ENCODE measurements around the gene FAM163A.

The FAM163A gene

DNA sequence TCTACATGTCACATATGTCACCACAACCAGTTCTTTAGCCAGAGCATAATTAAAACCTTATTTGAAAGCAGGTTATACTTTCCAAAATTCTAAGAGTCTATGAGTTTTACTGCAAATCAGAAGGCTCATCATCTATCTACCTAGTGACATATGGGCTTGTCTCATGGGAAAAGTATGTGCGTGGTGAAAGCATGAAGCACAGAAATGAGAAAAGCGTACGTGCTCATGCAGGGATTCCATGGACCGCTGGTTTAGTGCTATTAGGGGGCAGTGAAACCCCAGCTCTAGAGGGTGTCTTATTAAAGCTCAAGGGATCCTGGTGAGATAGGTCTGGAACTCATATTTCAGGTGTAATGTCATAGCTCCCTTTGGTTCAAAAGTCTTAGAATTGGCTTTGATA, 50.2 kb downstream of the FAM163A start:
- no peaks in the 10 kb centered on the region for H3K9me3 ChIP-seq (ENCODE audit: control insufficient read depth, insufficient read depth, low read length)
- H3K27me3 ChIP-seq (ENCODE audit: control insufficient read depth, low read length), result peaks cover 13% of the 10 kb centered on the region
- H3K4me2 ChIP-seq (ENCODE audit: low read length), result no peak overlapping the region
- H3K4me1 ChIP-seq (ENCODE audit: control insufficient read depth, low read length), result no peaks in the 10 kb centered on the region
- H3K27ac ChIP-seq (ENCODE audit: low read depth, low read length), result no peak overlapping the region
- H3K36me3 ChIP-seq (ENCODE audit: control insufficient read depth, low read length), result no peaks in the 10 kb centered on the region
- H4K20me1 ChIP-seq (ENCODE audit: control insufficient read depth, insufficient read depth, low read depth, low read length), result no peaks in the 10 kb centered on the region
- no peaks in the 10 kb centered on the region for H3K9me2 ChIP-seq (replicated peaks; ENCODE audit: control insufficient read depth, low read length)
- TF ChIP-seq EZH2phosphoT487 (IDR thresholded peaks at IDR 0.05; ENCODE audit: borderline replicate concordance, low read length), result no peak
- TF ChIP-seq, protein P1, sequence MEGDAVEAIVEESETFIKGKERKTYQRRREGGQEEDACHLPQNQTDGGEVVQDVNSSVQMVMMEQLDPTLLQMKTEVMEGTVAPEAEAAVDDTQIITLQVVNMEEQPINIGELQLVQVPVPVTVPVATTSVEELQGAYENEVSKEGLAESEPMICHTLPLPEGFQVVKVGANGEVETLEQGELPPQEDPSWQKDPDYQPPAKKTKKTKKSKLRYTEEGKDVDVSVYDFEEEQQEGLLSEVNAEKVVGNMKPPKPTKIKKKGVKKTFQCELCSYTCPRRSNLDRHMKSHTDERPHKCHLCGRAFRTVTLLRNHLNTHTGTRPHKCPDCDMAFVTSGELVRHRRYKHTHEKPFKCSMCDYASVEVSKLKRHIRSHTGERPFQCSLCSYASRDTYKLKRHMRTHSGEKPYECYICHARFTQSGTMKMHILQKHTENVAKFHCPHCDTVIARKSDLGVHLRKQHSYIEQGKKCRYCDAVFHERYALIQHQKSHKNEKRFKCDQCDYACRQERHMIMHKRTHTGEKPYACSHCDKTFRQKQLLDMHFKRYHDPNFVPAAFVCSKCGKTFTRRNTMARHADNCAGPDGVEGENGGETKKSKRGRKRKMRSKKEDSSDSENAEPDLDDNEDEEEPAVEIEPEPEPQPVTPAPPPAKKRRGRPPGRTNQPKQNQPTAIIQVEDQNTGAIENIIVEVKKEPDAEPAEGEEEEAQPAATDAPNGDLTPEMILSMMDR (IDR thresholded peaks at IDR 0.05; ENCODE audit: low read depth, low read length, poor library complexity, severe bottlenecking), result no peak
- no peaks in the 10 kb centered on the region for H3K79me2 ChIP-seq (ENCODE audit: control insufficient read depth, low read length)
- H3F3A ChIP-seq (ENCODE audit: control insufficient read depth, insufficient read depth), result no peaks in the 10 kb centered on the region
- no peak overlapping the region for H3K4me3 ChIP-seq (ENCODE audit: low read length)

DNA sequence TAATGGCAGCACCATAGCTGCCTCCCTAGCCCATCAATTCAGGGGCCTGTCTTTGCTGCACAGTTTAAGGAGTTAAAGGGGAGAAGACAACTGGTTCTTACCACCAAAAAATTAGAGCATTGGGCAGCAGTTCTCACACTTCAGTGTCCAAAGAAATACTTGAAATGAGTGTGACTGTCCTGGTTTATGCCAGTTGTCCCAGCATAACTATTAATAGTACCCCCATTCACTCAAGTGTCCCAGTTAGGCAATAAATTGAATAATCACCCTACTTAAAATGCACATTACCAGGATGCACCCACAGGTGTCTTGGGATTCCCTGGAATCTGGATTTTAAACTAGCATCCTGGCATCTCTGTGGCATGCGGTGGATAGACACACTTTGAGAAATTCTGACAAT, 51.1 kb downstream of the FAM163A start:
- TF ChIP-seq, protein P1 (IDR thresholded peaks at IDR 0.05; ENCODE audit: low read depth, low read length, poor library complexity, severe bottlenecking), result no peak
- no peak for TF ChIP-seq EZH2phosphoT487 (IDR thresholded peaks at IDR 0.05; ENCODE audit: borderline replicate concordance, low read length)
- H4K20me1 ChIP-seq (ENCODE audit: control insufficient read depth, insufficient read depth, low read depth, low read length), result no peaks in the 10 kb centered on the region
- no peak overlapping the region for H3K4me2 ChIP-seq (ENCODE audit: low read length)
- no peaks in the 10 kb centered on the region for H3K4me1 ChIP-seq (ENCODE audit: control insufficient read depth, low read length)
- H3K9me3 ChIP-seq (ENCODE audit: control insufficient read depth, insufficient read depth, low read length), result no peaks in the 10 kb centered on the region
- H3K9me2 ChIP-seq (replicated peaks; ENCODE audit: control insufficient read depth, low read length), result no peaks in the 10 kb centered on the region
- no peak overlapping the region for H3K27ac ChIP-seq (ENCODE audit: low read depth, low read length)
- no peaks in the 10 kb centered on the region for H3K36me3 ChIP-seq (ENCODE audit: control insufficient read depth, low read length)
- no peak overlapping the region for H3K4me3 ChIP-seq (ENCODE audit: low read length)
- H3K79me2 ChIP-seq (ENCODE audit: control insufficient read depth, low read length), result no peaks in the 10 kb centered on the region
- H3K27me3 ChIP-seq (ENCODE audit: control insufficient read depth, low read length), result peaks cover 13% of the 10 kb centered on the region
- no peaks in the 10 kb centered on the region for H3F3A ChIP-seq (ENCODE audit: control insufficient read depth, insufficient read depth)

DNA sequence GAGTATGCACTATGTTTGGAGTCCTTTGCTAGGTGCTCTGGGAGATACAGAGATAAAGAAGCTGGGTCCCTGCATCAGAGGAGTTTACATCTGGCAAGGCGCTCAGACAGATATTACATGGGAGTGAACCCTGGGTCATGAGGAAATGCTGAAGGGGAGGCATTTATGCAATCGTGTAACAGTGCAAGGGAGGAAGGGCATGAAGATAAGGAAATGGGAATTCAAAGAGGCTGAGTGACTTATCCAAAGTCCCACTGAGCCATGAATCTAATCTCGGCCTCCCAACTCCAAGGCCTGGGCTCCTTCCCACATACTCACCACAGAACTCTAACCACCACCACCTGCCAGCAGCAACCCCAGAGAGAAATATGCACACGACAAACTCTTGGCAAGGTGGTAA, 51.6 kb downstream of the FAM163A start:
- H3K79me2 ChIP-seq (ENCODE audit: control insufficient read depth, low read length), result no peaks in the 10 kb centered on the region
- H3K4me1 ChIP-seq (ENCODE audit: control insufficient read depth, low read length), result no peaks in the 10 kb centered on the region
- H4K20me1 ChIP-seq (ENCODE audit: control insufficient read depth, insufficient read depth, low read depth, low read length), result no peaks in the 10 kb centered on the region
- H3K9me2 ChIP-seq (replicated peaks; ENCODE audit: control insufficient read depth, low read length), result no peaks in the 10 kb centered on the region
- H3F3A ChIP-seq (ENCODE audit: control insufficient read depth, insufficient read depth), result no peaks in the 10 kb centered on the region
- no peaks in the 10 kb centered on the region for H3K9me3 ChIP-seq (ENCODE audit: control insufficient read depth, insufficient read depth, low read length)
- H3K36me3 ChIP-seq (ENCODE audit: control insufficient read depth, low read length), result no peaks in the 10 kb centered on the region
- no peak overlapping the region for H3K4me2 ChIP-seq (ENCODE audit: low read length)
- H3K27ac ChIP-seq (ENCODE audit: low read depth, low read length), result no peak overlapping the region
- peaks cover 13% of the 10 kb centered on the region for H3K27me3 ChIP-seq (ENCODE audit: control insufficient read depth, low read length)
- TF ChIP-seq, protein P1 (IDR thresholded peaks at IDR 0.05; ENCODE audit: low read depth, low read length, poor library complexity, severe bottlenecking), result no peak
- no peak for TF ChIP-seq EZH2phosphoT487 (IDR thresholded peaks at IDR 0.05; ENCODE audit: borderline replicate concordance, low read length)
- H3K4me3 ChIP-seq (ENCODE audit: low read length), result no peak overlapping the region

Data from DOHH2 (cell line).